Measurements from ENCODE around the gene LENEP. TPM values are rescaled to one million over a fixed set of nuclear protein-coding genes. Genes with fewer than 3 reads are reported as not detected.
A peak's percentile ranks its signal among the peaks of the same experiment; 100 is the strongest.

Gene LENEP
- total RNA-seq, 1 experiment from 2014 or later: 1.3 TPM

DNA sequence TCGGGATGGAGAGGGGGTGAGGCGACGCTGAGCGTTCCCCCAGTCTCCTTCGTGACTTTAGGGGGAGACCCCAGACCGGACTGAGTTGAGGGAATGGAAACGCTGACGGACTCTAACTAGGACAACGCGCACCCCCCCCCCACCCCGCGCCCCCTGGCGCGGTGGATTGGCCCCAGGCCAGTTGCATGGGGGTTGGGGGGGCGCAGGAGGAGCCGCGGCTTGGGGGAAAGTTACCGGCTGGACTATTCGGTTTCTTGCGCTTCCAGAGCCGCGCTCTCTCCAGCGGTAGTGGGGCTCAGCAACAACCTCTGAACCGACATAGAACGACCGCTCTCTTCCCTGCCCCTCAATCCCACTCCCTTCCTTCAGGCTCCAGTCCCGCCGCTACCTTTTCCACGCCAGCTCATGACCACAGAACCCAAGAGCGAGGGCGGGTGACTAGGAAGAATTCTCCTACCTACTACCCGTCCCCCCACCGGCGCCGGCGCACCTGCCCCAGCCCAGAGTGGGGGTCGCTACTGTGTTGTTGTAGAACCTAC lies 9.9 kb downstream of the LENEP start:
- Histone ChIP-seq H3K9me2 (ENCODE audit: insufficient read depth) (no peaks in the 10 kb centered on the region), H4K20me1 (ENCODE audit: insufficient read depth) (peaks cover 4% of the 10 kb centered on the region; the same call in 1 of the 2 replicates), H3K79me2 (ENCODE audit: low read depth) (peaks cover 64% of the 10 kb centered on the region), H3K27ac (peak overlapping the region; percentile 60), H3K27me3 (ENCODE audit: insufficient read depth, low read depth) (no peaks in the 10 kb centered on the region), H3K4me1 (replicated peaks; ENCODE audit: insufficient read depth) (peaks cover 20% of the 10 kb centered on the region), H3K4me2 (peak overlapping the region; percentile 91), H3K36me3 (ENCODE audit: low read depth) (no peaks in the 10 kb centered on the region), H3K9me3 (ENCODE audit: insufficient read depth, low read depth) (no peaks in the 10 kb centered on the region), H2AFZ (peak overlapping the region; percentile 77; the same call in 1 of the 2 replicates), H3F3A (ENCODE audit: insufficient read depth, low read depth) (peaks cover 16% of the 10 kb centered on the region), H3K4me3 (peak overlapping the region; percentile 100)
- TF ChIP-seq, protein P1, sequence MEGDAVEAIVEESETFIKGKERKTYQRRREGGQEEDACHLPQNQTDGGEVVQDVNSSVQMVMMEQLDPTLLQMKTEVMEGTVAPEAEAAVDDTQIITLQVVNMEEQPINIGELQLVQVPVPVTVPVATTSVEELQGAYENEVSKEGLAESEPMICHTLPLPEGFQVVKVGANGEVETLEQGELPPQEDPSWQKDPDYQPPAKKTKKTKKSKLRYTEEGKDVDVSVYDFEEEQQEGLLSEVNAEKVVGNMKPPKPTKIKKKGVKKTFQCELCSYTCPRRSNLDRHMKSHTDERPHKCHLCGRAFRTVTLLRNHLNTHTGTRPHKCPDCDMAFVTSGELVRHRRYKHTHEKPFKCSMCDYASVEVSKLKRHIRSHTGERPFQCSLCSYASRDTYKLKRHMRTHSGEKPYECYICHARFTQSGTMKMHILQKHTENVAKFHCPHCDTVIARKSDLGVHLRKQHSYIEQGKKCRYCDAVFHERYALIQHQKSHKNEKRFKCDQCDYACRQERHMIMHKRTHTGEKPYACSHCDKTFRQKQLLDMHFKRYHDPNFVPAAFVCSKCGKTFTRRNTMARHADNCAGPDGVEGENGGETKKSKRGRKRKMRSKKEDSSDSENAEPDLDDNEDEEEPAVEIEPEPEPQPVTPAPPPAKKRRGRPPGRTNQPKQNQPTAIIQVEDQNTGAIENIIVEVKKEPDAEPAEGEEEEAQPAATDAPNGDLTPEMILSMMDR (conservative IDR thresholded peaks at IDR 0.05): no peak
- no peak for TF ChIP-seq EZH2 (IDR thresholded peaks at IDR 0.05; ENCODE audit: low read depth)
- DNase-seq: no peak
- intact Hi-C loops (cut with micrococcal nuclease; ENCODE audit: unreplicated experiment): loop anchor here (5.0 kb wide), 1 partner anchor 41 kb away; the partner anchor contains the start of gene PYGO2
- no TSS peak for BruUV-seq (replicated peaks)
- ChIA-PET CTCF (interaction anchor here (0.6 to 0.7 kb wide), 2 partner anchors 14 to 49 kb away, joined by 7 to 10 read pairs; no protein-coding TSS in a partner anchor), POLR2A (ENCODE audit: unreplicated experiment) (interaction anchor here (0.6 kb wide), 1 partner anchor 13 kb away, joined by 4 read pairs; no protein-coding TSS in a partner anchor)

DNA sequence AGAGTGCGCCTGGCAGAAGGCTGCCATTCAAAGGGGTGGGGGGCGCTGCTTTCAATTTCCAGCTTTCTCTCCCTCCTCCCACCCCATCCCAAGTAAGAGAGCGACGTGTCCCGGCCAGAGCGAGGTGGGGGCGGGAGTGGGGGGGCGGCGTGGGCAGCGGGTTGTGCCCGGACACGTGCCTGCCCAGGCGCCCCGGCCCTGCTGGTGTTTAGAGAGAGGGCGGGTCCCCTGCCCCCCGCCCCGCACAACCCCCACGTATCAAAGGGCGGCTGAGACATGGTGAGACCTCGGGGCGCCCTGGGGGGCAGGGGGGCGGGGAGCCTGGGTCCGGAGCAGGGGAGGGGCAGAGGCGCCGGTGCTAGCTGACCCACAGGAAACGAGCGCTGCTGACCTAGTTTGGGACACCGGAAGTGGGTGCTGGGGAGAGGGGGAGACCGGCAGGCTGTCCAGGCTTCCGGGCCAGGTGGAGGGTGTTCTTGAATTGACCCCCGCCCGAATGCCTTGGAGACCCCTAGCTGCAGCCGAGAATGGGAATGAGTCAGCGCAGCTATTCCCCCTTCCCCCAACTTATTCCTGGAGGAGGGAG lies 10.5 kb downstream of the LENEP start:
- Histone ChIP-seq H3F3A (ENCODE audit: insufficient read depth, low read depth) (peaks cover 16% of the 10 kb centered on the region), H3K4me1 (replicated peaks; ENCODE audit: insufficient read depth) (peaks cover 20% of the 10 kb centered on the region), H2AFZ (peak overlapping the region; percentile 77; the same call in 1 of the 2 replicates), H3K79me2 (ENCODE audit: low read depth) (peaks cover 69% of the 10 kb centered on the region), H3K4me3 (peak overlapping the region; percentile 100), H3K36me3 (ENCODE audit: low read depth) (no peaks in the 10 kb centered on the region), H3K9me2 (ENCODE audit: insufficient read depth) (no peaks in the 10 kb centered on the region), H3K27me3 (ENCODE audit: insufficient read depth, low read depth) (no peaks in the 10 kb centered on the region), H4K20me1 (ENCODE audit: insufficient read depth) (peaks cover 9% of the 10 kb centered on the region; the same call in 1 of the 2 replicates), H3K4me2 (peak overlapping the region; percentile 91), H3K9me3 (ENCODE audit: insufficient read depth, low read depth) (no peaks in the 10 kb centered on the region), H3K27ac (peak overlapping the region; percentile 60)
- POLR2A ChIA-PET (ENCODE audit: unreplicated experiment): interaction anchor here (0.6 kb wide), 2 partner anchors 12 to 31 kb away, joined by 4 to 5 read pairs; no protein-coding TSS in a partner anchor
- CTCF ChIA-PET: interaction anchor here (0.6 to 0.7 kb wide), 2 partner anchors 13 to 48 kb away, joined by 7 to 10 read pairs; no protein-coding TSS in a partner anchor
- intact Hi-C loops (cut with micrococcal nuclease; ENCODE audit: unreplicated experiment): loop anchor here (5.0 kb wide), 1 partner anchor 42 kb away; the partner anchor contains the start of gene PYGO2
- BruUV-seq (replicated peaks): no TSS peak
- DNase-seq: peak in 1 of 2 experiments; percentile 62
- no peak for TF ChIP-seq EZH2 (IDR thresholded peaks at IDR 0.05; ENCODE audit: low read depth)
- TF ChIP-seq, protein P1 (conservative IDR thresholded peaks at IDR 0.05): no peak

DNA sequence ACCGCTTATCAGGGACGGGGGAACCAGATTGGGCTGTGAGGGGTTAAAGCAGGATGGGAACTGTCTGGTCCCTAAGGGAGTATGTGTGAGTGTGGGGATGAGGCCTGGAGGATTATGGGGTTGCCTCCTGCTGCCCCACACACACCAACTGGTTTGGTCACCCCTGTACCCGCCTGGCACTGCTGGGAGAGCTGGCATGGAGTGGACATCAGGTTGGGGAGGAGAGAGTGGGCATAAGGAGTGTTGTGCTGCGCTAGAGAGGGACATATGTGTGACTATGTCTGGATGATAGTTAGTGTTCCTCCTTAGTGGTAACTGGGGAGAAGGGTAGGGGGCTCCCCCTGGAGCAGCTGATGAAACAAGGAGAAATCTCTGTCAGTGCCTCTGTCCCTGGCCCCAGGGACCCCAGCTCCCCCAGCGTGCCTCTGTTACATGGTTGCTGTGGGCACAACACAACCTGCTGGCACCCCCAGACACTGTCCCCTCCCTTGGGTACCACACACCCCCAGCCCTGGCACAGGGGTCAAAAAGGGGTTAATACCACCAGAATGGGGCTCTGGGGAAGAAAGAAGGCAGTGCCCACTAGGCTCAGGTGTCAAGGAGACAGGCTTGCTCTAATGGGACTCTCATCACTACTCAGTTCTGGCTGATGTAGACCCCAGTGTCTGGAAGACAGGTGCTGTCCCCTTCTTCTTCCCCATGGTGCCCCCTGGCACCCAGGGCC lies 11.1 kb downstream of the LENEP start:
- Histone ChIP-seq H3K27me3 (ENCODE audit: insufficient read depth, low read depth) (no peaks in the 10 kb centered on the region), H3K9me2 (ENCODE audit: insufficient read depth) (no peaks in the 10 kb centered on the region), H2AFZ (0 out of 2 replicates have a peak overlapping the region, but pooled peaks have one; percentile 77), H3K36me3 (ENCODE audit: low read depth) (no peaks in the 10 kb centered on the region), H3K4me3 (peak overlapping the region; percentile 100), H3K4me1 (replicated peaks; ENCODE audit: insufficient read depth) (peaks cover 19% of the 10 kb centered on the region), H3K27ac (peak overlapping the region; percentile 60), H3K9me3 (ENCODE audit: insufficient read depth, low read depth) (no peaks in the 10 kb centered on the region), H3K4me2 (peak overlapping the region; percentile 91), H3F3A (ENCODE audit: insufficient read depth, low read depth) (peaks cover 16% of the 10 kb centered on the region), H4K20me1 (ENCODE audit: insufficient read depth) (peaks cover 10% of the 10 kb centered on the region), H3K79me2 (ENCODE audit: low read depth) (peaks cover 70% of the 10 kb centered on the region)
- no peak for TF ChIP-seq EZH2 (IDR thresholded peaks at IDR 0.05; ENCODE audit: low read depth)
- TF ChIP-seq, protein P1 (conservative IDR thresholded peaks at IDR 0.05): no peak
- CTCF ChIA-PET: no interaction called here
- DNase-seq: no peak
- no TSS peak for BruUV-seq (replicated peaks)
- intact Hi-C loops (cut with micrococcal nuclease; ENCODE audit: unreplicated experiment): loop anchor here (5.0 kb wide), 1 partner anchor 42 kb away; the partner anchor contains the start of gene PYGO2
- POLR2A ChIA-PET (ENCODE audit: unreplicated experiment): interaction anchor here (0.6 kb wide), 2 partner anchors 31 to 45 kb away, joined by 3 to 5 read pairs; no protein-coding TSS in a partner anchor
